DOHH2 (cell line): ENCODE measurements around the gene PRPF38B.
"Not testable (repeated sequence)": the region's sequence is repeated elsewhere in the genome, so short reads cannot be mapped to it uniquely, and the experiment has no call there.

Experiments
- CTCF ChIP-seq: fragments of 200-600 bp; sonication (generic); IDR thresholded peaks from one replicate; pipeline ENCODE4 v1.5.1; 2014; ENCODE audit warnings: antibody characterized with exemption, mild to moderate bottlenecking, low read depth, low read length; ENCODE audit not compliant: poor library complexity, severe bottlenecking
- EZH2phosphoT487 ChIP-seq: fragments of 200-600 bp; sonication (generic); IDR thresholded peaks from 2 replicates; pipeline ENCODE4 v1.6.1; 2017; ENCODE audit warnings: borderline replicate concordance, mild to moderate bottlenecking, antibody characterized with exemption, low read length, moderate library complexity, mixed read lengths

DNA sequence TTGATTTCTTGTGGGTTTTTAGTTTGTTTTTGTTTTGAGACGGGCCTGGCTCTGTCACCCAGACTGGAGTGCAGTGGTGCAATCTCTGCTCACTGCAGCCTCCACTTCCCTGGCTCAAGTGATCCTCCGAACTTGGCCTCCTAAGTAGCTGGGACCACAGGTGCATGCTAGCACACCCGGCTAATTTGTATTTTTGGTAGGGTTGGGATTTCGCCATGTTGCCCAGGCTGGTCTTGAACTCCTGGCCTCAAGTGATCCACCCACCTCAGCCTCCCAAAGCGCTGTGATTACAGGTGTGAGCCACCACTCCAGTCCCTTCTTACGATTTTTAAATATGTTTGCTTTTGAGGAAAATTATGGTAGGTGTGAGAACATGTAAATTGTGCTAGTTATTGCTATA lies 10.0 kb downstream of the PRPF38B start:
- not testable (repeated sequence) for TF ChIP-seq CTCF, EZH2phosphoT487
